Epithelial cell of esophagus (primary cell): ENCODE results near the gene PPP1R1A.

Source experiments
- DNase-seq: peaks from one replicate; pipeline ENCODE4 v3.0.0; 2010; ENCODE audit warnings: low read depth
- H3K4me3 ChIP-seq: 2 replicates; pipeline ENCODE4 v1.5.1; 2011; ENCODE audit warnings: mild to moderate bottlenecking, low read length, control low read depth
- TF ChIP-seq, protein P1 (sequence below): IDR thresholded peaks from 2 replicates; pipeline ENCODE4 v1.5.1; 2011; ENCODE audit warnings: low read depth, mild to moderate bottlenecking, low read length, control low read depth, inconsistent platforms; ENCODE audit not compliant: insufficient read depth; ENCODE audit errors: missing control alignments

The PPP1R1A gene

DNA sequence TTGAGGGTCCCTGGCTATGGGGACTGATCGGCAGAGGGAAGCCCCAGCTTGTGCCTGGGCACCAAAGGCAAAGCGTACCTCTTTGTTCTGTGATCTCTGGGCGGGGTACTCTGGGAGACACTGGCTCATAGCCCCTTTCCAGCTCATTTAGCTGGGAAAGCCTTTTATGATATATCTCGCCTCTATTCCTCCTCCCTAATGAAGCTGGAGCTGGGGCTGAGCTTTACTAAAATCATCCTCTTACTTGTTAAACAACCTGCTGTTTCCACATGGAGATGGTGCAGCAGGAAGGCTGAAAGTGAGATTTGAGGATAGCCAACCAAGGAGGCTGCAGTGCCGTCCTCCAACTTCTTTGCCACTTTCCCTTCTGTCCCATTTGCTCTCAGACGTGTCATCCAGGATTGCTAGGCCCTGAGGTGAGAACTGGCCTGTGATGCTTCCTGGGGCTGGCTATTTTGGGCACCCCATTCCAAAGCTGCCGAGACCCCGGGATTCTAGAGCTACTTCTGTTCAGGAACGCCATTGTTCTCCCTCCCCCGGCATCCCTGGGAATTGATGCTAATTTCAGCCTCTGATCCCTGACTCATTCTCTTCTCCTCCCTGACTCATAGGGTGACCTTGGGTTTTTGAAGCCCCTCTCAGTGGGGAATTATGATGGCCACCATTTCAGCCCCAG, 23.0 kb downstream of the PPP1R1A start:
- no peak for DNase-seq
- TF ChIP-seq, protein P1, sequence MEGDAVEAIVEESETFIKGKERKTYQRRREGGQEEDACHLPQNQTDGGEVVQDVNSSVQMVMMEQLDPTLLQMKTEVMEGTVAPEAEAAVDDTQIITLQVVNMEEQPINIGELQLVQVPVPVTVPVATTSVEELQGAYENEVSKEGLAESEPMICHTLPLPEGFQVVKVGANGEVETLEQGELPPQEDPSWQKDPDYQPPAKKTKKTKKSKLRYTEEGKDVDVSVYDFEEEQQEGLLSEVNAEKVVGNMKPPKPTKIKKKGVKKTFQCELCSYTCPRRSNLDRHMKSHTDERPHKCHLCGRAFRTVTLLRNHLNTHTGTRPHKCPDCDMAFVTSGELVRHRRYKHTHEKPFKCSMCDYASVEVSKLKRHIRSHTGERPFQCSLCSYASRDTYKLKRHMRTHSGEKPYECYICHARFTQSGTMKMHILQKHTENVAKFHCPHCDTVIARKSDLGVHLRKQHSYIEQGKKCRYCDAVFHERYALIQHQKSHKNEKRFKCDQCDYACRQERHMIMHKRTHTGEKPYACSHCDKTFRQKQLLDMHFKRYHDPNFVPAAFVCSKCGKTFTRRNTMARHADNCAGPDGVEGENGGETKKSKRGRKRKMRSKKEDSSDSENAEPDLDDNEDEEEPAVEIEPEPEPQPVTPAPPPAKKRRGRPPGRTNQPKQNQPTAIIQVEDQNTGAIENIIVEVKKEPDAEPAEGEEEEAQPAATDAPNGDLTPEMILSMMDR: no peak
- H3K4me3 ChIP-seq: no peak overlapping the region

DNA sequence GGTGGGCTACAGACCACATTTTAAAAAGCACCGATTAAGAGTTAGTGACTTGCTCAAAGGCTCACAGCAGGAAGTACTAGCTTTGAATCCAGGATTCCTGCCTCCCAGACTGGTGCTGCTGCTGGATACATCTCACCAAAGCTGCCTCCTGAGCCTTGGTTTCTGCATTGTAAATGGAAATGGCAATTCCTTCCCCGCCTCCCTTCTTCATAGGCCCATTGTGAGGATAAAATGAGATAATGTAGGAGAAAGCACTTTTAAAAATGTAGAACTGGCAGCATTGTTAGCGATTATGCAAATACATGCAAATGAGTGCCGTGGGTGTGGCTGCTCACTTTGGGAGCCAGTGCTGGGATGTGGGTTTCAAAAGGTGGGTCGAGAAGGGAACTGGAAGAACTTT, 23.7 kb downstream of the PPP1R1A start:
- H3K4me3 ChIP-seq: no peak overlapping the region
- no peak for DNase-seq
- TF ChIP-seq, protein P1: no peak

DNA sequence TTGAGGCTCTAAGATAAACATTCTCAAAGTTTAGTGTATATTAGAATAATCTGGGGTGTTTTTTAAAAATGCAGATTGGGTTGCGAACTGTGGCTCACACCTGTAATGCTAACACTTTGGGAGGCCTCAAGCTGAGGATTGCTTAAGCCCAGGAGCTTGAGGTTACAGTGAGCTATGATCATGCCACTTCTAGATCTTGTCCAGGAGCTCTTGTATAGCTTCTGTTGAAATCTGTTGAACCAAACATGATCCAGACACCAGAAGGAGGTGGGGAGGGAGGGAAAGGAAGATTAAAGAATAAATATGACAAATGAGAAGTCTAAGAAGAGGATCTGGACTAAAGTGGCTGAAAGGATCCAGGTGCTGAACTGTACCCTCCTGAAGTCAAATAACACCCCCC, 24.7 kb downstream of the PPP1R1A start:
- DNase-seq: no peak
- H3K4me3 ChIP-seq: no peak overlapping the region
- TF ChIP-seq, protein P1: no peak

DNA sequence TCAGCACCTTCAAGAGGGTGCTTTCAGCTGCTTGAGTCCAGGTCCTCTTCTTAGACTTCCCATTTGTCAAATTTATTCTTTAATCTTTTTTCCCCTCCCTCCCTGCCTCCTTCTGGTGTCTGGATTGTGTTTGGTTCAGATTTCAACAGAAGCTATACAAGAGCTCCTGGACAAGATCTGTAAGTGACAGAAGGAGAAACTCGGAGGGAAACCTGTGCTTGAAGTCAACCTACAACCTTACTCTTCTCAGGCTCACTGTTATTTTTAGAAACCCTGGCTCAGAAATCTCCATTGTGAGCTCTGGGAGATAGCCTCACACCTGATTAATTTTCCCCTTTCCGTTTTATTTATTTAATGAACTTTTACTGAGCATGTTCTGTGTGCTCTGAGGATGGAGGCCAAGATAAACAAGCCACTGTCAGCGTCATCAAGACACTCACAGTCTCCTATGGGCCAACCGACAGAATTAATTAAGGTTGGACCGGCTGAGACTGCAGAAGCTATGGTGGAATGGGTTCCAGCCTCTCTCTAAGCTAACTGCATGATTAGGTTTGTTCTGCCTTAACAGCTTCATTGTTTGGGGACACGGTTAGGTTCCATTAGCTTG, 25.6 kb downstream of the PPP1R1A start:
- TF ChIP-seq, protein P1: no peak
- no peak for DNase-seq
- no peak overlapping the region for H3K4me3 ChIP-seq

DNA sequence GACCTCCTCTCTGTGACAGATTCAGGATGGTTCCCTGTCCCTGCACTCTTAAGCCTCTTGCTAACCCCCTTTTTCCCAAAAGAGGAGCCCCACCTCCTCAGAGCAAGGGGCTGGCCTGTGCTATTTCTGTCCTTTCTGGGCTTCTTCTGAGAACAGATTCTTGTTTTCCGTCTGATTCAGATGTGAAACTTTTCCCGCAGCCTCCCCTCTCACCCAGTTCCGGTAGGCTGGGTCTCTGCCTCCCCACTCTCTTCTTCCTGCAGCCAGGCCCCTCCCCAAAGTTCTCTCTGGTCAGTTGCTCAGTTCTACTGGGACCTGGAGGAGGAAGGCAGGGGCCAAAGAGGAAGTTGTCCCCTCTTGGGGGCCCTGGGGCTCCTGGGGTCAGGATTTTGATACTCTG, 27.3 kb downstream of the PPP1R1A start:
- TF ChIP-seq, protein P1: no peak
- DNase-seq: no peak
- H3K4me3 ChIP-seq: no peak overlapping the region

DNA sequence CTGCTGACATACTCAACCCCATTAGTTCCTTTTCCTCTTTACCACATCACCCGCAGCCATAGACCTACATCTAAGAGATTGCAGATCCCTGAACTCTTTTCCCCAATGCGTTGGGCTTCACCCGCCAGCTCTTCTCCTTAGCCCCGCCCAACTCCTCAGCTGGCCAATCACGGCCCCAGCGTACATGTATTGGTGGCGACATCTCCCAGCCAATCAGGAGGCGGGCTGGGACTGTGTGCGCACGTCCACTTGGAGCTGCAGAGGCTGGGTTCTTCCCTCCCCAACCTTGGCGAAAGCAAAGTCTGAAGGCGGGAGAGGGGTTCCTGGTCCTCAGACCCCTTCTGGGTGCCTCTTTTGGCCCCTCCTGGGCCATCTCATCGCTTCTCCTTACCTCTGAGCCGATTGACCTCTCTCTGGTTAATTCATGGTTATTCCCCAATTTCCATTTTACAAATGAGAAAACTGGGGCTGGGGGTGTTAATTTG, 28.0 kb downstream of the PPP1R1A start:
- H3K4me3 ChIP-seq: peak overlapping the region; percentile 22
- peak; percentile 58 for DNase-seq
- TF ChIP-seq, protein P1: no peak
